ENCODE results near the gene NAV3.

DNA sequence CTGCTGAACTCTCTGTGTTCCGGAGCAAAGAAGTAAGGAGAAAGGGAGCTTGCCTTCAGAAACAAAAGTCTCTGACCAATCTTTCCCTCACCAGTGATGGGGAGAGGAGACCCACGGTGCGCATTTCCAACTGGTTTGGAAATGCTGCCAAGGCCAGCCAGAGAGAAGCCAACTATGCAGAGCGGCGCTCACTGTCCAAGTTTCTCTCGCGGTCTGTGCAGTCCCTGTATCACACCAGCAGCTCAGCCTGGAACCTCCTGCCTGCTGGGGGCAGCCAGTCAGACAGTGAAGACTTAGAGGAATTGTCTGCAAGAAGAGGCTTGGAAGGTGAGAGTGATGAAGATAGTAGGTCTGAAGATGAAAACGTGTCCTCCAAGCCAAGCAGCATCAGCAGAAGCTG lies 206.2 kb downstream of the NAV3 start:
- TF ChIP-seq POLR2A (IDR thresholded peaks at IDR 0.05; ENCODE audit: low read depth, low read length) (no peak), SPI1 (IDR thresholded peaks at IDR 0.05; ENCODE audit: low read depth, low read length) (no peak)
